GF-D8 (cell line): ENCODE results near the gene PIK3R1.

Source experiments
- DNase-seq: peaks from one replicate; lab custom pipeline; 2025; lab: John Stamatoyannopoulos, UW

Gene PIK3R1

DNA sequence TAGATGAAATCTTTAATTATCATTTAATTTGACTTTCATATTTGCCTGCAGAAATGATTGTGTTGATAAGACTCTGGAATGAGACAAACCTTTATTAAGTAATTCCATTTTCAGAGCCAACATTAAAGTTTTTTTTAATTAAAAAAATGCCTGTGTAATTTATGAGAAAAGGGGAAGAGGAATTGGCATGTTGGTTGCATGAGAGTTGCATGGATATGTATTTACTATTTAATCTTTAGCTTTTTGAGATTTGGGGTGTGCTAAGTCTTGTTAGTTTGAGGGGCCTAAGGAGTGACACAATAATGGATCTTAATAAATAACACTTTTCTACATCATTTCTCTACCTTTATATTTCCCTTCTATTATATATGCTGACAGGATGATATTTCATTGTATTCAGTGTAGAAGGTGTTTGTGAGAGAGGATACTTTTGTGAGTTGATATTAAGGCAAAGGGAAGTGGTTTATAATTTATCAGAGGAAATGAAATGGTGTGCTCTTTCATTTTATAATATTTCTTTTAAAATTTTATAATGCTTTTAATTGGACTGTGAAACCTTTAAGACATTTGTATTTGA, 54.9 kb downstream of the PIK3R1 start:
- DNase-seq = no peak

DNA sequence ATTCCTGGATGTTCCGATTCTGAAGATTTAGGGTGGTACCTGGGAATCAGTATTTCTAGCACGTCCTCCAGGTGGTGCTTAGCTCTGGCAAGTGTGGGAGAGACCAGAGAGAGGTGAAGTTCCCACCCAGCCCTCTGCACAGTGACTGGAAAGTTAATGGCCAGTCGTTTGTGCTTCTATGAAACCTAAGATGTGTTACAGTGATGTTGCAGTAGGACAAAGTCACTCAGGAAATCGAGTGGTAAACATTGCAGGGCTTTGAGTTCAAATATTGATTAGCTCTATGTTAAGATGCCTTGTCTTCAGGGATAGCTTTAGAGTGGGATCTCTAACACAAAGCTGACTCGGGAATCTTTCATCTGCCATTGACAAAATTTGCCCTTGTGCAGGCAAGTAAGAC, 55.6 kb downstream of the PIK3R1 start:
- DNase-seq = no peak

DNA sequence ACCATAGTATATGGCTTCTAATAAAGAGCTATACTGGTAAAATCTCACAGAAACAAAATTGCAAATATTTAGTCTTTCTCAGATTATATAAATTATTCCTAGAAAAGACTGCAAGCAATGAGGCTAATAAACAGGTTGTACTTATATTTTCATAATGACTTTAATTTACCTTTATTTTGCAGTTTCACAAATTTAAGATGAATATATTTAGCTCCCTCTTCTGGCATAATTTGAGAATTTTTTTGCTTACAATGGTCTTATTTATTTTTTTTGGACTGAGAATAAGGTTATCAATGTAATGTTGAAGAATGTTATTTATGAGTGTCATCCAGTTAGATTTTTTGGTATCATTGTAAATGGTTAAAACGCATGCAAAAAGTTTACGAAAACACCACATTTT, 56.7 kb downstream of the PIK3R1 start:
- DNase-seq = no peak

DNA sequence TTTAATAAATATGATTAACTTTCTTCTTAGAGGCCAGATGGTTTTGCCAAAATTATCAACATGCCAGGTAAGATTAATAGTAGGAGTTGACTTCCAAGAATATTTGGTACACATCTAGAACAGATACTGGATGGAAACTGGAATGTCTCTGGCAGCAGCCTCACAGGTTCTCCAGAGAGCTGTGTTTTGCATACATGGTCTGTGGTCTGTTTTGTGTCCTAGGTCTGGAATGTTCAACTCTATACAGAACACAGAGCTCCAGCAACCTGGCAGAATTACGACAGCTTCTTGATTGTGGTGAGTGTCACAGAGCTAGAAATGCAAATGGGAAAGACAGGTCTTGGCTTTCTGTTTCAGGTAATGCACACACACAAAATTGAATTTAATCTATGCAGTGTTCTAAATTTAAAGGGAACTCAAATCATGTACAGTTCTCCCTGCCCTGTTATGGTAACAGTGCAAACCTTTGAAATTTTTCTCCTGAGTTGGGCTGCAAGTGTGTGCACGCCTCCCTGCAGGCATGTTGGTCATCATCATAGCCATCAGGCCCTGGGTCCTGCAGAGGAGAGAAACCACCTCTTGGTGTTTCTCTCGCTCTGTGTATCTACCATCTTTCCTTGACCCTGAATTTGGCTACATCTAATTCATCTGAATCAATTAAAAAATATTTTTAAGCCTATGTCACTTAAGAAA, 58.3 kb downstream of the PIK3R1 start:
- no peak for DNase-seq

DNA sequence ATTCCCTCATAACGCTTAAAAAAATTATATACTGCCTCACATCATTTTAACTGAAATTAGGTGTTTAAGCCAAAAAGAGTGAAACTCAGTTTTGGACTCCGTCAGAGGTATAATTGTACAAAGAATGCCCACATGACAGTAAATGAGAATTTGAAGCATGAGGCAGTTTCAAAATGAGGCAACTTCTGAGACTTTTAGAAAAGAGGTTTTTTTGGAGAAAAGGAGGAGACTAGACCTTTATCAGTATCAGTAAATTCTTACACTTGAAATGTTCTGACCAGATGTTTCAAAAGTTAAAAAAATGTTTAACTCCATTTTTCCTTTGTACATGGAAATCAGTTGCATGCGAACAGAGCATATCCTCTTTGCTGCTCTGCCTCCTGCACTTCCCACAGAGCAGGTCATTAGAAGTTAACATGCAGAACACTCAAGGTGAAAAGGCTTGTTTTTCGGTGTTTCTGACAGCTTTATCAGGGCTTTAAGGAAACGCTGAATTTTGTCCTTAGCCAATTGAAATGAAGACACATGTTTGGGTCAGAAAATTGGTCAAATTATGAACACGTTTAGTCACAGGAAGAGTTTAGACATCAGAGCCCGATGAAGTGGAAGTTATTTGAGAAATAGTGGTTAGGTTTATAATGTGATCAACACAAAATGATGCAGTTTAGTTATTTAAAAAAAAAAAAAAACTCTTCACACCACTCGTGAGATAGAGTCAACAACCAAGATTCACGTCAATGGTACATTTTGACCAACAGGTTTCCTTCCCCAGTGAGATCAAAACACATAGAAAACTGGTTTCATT, 59.5 kb downstream of the PIK3R1 start:
- no peak for DNase-seq

DNA sequence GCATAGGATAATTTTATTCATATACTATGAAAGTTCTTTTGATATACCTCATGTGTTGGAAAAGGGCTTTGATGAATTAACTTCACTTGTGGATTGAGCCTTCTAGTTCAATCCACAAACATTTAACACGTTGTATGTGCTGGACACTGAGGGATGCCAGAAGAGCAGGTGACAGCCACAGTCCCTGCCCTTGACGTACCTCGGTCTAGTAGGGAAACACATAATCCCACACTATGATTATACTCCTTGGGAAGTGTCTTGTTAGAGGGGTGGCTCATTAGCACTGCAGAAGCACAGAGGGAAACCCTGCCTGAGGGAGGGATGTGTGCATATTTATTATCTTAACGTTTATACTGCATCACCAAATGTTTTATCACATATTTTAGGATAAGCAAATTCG, 61.2 kb downstream of the PIK3R1 start:
- DNase-seq = no peak

DNA sequence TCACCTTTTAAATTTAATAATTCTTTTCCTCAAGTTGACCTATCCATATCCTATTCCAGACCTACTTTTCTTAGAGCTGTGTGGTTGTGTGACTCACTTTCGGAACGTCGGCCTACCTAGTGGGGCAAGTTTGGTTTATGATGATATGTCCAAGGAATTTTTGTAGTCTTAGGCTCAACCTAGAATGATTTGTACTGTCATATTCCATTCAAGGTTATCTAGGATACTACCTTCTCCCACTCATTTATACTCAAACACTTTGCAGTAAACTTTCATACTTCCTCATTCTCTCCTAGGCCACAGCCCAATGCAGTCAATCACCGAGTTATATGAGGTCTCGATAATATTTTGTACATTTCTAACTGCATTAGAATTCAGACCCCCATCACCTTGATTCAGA, 61.9 kb downstream of the PIK3R1 start:
- DNase-seq = no peak

DNA sequence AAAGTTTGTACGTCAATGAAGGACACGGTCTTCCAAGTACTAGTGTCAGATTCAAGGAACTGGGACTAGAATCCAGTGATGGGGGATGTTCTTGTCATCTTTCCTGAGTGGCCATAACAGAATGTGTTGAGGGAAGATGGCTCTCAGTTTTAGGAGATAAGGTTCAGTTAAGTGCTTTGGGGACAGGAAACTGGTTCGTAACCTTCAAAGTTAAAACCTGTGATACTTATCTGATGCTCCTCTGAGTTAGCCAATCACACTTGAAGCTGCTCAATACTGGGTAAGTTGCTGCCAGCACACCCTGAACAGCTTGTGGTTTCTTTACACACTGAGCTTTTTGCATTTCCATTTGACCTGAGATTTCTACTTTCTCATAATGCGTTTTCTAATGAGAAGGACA, 64.4 kb downstream of the PIK3R1 start:
- no peak for DNase-seq

DNA sequence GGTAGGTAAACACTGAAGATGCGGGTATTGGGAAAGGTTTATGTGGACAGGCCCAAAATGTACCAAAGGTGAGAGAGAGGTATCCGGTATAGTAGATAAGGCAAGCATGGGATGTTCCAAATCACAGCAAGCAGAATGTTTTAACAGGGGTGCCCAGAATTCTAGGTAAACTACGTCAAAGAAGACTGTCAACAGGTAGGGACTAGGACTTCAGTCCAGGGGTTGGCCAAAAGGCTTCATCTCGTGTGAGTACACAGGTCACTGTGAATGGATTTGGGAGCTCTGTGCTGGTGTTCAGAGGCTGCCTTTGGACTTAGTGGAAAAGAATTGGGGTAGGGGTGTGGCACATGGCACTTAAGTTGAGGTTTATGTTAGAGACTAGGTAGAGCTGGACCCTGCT, 66.4 kb downstream of the PIK3R1 start:
- no peak for DNase-seq

DNA sequence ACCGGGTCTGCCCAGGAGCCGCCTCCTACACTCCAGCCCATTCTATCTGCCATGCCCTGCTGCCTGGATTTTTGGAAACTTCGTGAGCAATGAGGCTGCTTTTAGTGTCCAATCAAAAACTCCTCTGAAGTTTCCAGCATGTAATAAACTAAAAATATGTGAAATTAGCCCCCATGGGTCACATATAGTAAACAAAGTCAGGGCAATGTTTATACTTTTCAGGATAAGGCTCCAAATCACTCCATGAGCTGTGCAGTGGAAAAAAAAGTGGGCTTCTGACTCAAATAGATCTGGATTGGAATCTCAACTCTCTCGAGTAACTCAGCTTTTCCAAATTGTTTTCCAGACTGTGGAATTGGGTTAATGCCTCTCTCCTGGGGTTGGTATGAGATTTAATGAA, 68.2 kb downstream of the PIK3R1 start:
- no peak for DNase-seq

DNA sequence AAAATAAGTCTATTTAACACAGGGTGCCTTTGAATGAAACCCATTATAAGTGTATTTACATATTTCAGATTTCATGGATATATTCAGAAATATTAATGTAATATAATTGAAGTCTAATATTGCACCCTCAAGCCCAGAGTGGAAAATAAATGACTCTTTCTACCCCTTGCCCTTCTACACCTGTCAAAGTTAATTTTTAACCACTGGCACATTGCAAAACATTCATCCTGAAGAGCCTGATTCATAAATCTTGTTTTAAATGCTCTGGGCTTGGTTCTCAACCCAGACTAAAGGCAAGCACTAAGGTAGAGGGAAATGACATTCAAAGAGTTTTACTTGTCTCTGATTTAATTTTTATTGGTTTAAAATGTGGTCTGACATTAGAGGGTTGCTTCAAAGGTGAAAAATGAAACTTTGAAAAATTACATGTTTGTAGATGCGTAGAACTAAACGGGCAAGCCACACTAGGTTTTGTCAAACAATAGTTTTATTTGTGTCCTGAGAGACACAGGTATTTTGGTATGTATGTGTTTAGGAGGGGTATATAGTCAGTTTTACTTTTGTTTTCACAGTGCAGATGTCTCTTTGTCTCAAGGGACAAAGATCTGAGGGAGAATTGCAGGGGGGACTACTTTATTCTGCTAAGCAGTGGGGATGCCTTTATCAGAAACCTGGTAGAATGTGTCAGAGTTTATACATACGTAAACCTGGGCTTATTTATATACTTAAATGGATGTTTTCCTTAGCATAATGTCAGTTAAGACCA, 69.7 kb downstream of the PIK3R1 start:
- no peak for DNase-seq

DNA sequence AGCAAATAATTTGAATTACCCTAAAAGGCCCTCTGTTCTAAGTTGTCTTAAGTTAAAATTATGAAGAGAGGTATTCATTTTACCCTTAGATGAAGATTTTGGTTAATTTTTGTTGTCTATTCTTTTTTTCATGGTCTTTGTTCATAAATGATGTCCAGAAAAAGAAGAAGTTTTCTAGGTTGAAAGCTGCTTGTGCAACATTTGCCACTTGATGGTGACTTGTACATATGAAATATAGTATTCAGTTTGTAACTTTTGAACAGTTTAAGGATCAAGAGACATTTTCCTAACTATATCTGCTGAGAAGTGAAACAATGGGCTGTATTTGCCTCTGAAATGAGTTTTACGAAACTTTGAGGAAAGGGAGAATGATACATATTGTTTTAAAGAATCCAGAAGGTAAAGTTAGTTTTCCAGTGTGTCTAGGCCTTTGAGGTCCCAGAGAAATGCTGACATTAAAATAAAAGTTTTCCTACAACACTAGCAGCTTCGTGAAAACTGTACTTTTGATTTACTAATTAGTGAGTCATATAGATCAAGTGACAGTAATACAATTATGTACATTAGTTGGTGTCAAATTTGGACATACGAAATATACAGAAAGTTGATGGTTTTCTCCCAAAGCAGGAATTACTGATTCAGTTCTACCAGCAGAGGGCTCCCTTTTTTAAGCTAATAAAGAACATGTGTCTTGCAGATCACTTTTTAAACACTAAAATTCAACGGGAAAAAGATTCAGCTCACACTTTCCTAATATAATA, 70.5 kb downstream of the PIK3R1 start:
- DNase-seq = no peak

DNA sequence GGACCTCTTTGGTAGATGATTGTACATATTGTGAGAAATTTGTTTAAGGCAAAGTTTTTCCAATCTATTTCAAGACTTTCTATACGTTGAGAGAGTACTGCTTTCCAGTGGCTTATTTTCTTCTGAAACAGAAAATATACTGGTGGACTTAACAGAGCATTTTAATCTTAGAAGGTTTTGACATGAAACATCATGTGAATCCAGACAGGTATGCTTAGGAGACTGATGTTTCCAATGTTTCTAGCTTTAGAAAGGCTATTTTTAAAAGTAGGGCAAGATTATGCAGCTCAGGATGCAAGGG, 71.0 kb downstream of the PIK3R1 start:
- no peak for DNase-seq

DNA sequence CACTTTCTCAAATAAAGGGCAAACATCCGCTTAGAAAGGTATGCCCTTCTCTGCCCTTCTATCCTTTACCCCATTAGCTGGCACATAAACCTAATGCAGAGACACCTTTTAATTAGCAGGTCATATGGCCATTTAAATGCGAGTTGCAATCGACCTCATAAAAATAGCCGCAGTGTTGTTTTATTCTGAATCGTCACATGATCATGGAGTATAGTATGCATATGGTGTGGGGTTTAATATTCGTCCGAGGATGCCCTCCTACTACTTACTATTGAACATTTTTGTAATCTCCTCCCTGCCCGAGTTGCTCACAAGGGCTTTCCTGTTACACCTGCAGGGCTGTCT, 72.0 kb downstream of the PIK3R1 start:
- no peak for DNase-seq

DNA sequence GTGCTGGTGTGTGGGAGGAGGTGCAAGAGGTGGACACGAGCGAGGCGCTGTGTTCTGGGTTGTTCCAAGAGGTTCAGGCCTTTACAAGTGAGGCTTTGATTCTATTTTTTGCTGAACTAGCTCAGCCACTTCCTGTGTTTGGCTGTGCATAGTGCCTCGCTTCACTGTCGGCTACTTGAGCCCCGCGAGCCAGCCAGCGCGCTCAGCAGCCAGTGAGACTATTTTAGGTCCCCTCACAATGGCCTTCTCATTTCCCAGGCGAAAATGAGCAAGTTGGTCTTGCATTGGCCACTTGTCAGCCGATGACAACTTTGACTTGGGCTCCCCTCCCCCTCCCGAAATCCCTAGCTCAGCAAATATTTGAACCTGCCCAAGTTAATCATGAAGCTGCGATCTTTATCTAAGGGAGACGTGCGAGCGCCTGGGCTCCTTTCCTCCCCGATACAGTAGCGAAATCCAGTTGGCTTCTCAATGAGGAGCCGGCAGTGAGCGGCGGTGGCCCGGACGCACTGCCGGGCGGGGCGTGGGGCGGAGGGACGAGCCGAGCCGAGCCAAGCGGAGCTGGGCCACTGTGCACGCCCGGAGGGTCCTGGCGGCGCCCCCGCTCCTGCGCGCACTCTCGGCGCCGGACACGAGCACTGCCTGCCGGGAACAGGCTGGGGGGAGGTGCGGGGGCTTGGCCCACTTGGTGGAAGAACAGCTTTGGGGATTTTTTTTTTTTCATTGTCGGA, 72.6 kb downstream of the PIK3R1 start:
- DNase-seq = no peak

DNA sequence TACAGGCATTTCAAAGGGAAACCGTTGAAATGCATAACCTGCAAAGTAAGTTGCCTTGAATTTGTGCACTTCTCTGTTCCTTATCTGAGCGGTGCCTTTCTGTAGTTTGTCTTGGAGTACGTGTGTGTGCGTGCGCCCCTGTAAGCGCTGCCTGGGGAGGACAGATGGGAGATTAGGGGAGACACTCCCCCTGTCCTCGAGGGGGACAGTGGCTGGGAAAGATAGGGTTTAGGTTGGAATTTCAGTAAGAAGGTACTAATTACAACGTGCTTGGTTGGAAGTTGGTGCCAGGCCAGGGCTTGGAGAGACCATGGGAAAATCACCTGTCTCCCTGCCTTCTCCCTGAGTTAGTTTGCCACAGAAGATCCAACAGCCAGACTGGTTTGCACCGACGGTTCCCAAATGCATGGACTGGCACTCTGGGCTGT, 73.2 kb downstream of the PIK3R1 start:
- no peak for DNase-seq

DNA sequence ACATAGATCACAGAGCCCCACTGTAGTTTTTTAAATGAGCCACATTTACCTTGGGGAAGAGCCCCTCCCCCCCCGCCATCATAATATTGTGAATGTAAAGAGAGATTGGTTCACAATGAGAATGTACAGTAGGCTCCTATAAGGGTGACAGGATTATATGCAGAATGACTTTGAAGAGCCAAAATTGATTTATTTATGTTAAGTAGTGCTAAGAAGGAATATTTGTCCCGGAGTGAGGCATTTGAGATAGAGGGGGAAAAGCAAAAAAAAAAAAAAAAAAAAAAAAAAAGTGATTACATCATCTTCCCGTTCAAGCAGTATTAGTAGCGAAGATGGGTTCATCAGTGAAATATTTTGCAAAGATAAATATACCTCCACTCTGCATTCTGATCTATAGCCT, 73.9 kb downstream of the PIK3R1 start:
- DNase-seq = no peak

DNA sequence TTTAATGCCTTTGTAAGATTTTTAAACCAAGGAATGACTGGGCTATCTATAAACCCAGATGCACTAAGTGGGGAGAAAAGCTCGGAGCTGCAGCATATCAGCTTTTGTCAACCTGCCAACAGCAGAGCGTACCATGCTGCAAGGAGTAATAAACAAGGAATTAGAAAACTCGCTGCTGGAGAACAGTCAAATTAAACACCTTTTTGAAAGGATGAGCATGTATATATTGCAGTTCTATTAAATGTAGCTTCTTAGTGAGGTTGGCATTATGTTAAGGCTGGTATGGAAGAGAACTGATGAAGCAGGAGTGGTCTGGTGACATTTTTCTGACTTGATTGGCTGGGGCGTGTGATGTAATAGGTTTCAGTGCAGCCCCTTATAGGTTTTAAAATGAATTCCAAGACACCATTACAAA, 74.7 kb downstream of the PIK3R1 start:
- no peak for DNase-seq

DNA sequence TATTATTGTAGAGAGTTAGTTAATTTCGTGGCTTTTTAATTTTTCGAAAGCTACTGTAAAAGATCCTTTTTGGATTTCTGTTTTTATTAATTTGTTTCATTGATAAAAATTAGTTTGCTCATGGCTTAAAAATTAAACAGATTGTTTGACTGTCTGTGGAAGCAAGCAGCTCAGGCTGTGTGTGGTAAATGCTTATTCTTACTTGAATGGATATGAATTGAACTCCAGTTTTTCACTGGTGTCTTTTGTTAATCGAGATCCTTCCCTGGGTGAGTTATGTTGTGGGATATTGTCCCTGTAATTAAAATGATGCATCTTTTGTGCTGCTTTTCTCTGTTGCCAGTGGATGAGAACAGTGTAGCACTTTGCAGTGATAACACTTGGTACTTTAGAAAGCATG, 75.3 kb downstream of the PIK3R1 start:
- DNase-seq = no peak

DNA sequence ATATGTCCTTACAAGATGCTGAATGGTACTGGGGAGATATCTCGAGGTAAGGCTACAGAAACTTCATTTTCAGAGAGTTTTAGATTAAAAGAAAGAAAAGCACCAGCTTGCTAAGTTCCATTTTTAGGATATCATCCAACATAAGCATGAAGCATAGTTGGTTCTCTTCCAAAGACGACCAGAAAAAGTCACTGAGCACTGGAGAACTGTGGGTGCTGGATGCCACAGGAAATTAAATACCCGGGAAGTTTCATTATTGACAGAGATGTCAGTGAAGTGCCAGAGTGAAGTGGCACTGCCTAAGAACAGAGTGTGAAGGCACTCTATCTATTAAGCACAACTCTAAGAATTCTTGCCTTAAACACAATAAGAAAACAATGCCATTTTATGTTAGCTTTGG, 76.8 kb downstream of the PIK3R1 start:
- DNase-seq = no peak

DNA sequence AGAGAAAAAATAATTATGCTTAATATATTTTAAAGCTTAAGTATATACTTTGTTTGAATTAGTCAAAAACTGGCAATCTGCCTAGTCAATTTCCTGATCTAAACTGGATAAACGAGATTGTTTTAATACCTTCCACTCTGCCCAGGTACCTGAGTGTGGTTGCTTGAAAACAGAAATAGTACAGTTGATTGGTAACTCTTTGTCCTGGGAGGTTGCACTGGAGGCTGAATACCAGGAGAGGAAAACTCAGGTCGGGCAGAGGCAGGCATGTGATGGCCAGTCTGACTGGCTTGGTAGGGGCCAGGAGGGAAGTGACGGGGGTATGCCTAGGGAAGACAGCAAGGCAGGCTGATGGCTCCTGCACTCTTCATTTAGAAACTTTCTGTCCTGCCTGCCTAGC, 80.2 kb downstream of the PIK3R1 start:
- no peak for DNase-seq

DNA sequence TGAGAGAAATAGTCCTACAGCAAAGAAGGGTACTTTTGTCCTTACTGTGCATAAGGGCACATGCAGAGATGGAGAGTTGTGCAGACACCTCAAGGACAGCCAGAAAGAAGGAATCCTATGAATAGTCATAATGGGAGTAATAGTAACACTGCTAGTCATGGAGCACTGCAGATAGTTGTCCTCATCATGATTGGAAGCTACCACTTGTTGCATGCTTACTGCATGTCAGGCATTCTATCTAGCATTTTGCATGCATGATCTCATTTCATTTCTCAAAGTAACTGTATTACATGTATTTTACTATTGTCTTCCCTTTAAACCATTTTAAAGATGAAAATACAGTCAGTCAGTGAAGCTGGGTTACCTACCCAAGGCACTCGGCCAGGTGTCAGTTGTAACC, 81.3 kb downstream of the PIK3R1 start:
- DNase-seq = no peak
